ENCODE data around the gene SLIT1.
"Not testable (repeated sequence)": the region's sequence is repeated elsewhere in the genome, so short reads cannot be mapped to it uniquely, and the experiment has no call there.

The SLIT1 gene

GRCh38 chr10:97049670-97050069, 136.1 kb downstream of the SLIT1 start:
- no peak for DNase-seq (ENCODE audit: extremely low read depth in 1 of 2, low read depth in 1 of 2)

DNA sequence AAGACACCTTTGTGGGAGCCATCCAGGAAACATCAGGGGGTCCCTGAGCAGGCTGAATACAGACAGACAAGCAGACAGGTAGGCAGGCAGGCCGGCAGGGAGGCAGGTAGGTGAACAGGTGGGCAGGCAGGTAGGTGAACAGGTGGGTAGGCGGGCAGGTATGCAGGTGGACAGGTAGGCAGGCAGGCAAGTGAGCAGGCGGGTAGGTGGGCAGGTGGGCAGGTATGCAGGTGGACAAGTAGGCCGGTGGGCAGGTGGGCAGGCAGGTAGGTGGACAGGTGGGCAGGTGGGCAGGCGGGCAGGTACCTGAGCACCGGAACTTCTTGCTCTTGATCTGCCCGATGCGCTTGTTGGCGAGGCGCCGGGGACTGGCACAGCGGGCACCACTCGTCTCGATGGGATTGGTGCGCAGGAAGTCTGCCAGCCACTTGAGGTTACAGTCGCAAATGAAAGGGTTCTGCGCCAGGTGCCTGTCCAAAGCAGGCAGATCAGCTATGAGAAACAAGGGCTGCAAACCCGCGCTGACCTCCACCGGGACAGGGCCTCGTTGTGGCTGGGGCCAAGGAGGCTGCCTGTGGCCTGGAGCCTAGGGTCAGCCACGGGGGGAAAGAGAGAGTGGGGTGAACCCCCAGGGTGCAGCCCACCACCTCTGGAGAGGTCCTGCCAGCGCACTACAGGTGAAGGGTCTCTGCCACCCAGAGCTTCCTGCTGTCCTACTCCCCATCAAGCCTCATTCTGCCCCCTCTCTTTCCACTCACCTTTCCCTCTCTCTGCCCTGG, 136.9 kb downstream of the SLIT1 start:
- DNase-seq (ENCODE audit: extremely low read depth in 1 of 2, low read depth in 1 of 2): no peak

DNA sequence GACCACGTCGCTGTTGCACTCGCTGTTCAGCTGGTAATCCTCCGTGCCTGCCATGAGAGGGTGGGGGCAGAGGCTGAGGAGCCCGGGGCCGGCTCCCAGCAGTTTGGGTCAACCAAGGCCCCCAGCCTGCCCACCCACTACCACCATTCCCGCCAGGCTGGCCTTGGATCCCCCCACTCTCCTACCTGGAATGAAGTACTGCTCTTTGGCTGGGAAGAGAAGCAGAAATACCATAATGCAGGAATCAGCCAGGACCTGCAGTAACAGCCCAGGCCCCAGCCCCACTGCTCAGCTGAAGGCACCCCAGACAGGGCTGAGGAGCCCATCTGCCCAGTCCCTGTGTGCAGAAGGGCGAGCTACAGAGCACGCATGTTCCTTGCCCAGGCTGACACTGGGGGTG, 138.0 kb downstream of the SLIT1 start:
- DNase-seq (ENCODE audit: extremely low read depth in 1 of 2, low read depth in 1 of 2): no peak

DNA sequence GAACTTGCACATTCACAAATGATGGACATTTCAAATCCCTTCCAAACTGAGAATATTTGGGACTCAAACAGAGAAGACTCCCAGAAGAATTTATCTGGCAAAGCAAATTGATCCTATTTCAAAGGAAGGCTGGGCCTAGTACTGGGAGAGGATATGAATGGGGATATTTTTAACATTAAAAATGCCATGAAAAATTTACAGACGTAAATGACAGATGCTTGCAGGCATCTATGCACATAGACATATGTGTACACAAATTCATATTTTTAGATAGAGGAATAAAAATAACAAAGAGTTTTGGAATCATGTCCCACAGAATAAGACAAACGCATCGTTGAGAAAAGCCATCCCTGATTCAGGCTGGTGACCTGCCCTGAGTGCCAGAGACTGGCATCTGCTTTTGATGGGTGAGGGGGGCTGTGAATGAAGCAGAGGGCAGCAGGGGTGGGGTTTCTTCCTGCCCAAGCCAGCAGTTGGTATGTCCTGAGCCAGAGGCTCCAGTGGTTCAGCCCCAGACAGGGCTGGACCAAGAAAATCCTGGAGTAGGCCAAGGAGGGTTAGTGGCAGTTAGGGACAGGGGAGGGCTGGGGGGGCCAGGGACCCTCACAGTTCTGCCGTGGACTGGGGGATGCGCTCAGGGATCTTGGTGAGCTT, 138.5 kb downstream of the SLIT1 start:
- DNase-seq (ENCODE audit: extremely low read depth in 1 of 2, low read depth in 1 of 2): no peak

DNA sequence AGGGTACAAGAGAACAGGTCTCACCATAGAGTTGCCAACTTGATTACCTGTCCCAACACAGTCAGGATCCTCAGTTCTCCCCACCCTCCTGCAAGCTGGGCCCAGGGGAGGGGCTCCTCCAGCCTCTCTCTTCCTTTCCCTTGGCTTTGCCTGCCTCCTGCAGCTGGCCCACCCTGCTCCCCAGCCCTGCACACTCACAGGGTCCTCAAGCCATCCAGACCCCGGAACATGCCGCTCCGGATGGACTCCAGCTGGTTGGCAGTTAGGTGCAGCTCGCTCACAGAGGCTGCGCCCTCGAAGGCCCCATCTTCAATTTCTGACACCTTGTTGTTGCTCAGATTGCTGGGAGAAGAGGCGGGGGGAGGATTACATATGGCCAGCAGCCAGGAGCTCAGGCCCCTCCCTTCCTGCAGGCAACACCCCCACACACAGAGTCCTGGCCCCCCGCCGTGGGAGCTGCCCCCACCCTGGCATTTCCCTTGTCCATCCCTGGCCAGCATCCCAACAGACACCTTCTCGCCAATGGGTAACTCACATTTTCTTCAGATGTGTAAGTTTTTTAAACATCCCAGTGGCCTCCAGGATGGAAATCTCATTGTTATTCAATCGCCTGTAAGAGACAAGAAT, 139.2 kb downstream of the SLIT1 start:
- DNase-seq (ENCODE audit: extremely low read depth in 1 of 2, low read depth in 1 of 2): no peak

- no peak for DNase-seq (ENCODE audit: extremely low read depth in 1 of 2, low read depth in 1 of 2)
Measured at GRCh38 chr10:97043563-97043855, 142.2 kb downstream of the SLIT1 start.

DNA sequence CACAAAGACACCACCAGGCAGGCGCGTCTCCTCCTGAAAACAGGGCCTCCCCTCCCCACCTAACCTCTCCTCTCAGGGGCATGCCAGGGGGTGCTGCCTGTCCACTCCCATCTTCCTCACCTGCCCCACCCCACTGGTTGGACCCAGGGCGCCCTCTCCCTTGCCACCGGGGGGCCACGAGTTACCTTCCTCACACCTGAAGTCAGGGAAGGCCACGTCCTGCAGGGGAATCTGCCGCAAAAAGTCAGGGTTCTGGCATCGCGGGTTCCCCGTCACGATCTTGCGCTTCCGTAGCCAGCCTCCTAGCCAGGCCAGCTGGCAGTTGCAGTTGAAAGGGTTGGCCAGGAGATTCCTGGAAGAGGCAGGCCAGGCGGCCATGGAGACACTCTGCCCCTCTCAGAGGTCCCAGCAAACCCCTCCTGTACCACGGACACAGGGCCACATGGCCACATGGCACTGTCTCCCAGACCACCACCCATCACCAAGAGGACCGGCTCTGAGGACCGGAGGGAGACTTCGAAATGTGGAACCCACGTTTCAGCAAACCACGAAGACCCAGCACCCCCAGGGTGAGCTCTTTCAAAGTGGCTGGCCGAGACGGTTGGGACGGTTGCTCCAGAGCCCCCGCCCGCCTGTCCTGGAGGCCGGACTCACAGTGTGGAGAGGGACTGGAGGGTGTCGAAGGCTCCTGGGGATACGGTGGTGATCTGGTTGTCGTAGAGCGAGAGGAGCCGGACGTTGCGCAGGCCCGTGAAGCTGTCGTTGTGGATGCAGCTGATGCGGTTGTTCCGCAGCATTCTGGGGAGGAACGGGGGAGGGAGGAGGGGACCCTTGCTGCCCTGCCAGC, 142.8 kb downstream of the SLIT1 start:
- DNase-seq (ENCODE audit: extremely low read depth in 1 of 2, low read depth in 1 of 2): no peak

GRCh38 chr10:97042081-97042480, 143.7 kb downstream of the SLIT1 start:
- no peak for DNase-seq (ENCODE audit: extremely low read depth in 1 of 2, low read depth in 1 of 2)

DNA sequence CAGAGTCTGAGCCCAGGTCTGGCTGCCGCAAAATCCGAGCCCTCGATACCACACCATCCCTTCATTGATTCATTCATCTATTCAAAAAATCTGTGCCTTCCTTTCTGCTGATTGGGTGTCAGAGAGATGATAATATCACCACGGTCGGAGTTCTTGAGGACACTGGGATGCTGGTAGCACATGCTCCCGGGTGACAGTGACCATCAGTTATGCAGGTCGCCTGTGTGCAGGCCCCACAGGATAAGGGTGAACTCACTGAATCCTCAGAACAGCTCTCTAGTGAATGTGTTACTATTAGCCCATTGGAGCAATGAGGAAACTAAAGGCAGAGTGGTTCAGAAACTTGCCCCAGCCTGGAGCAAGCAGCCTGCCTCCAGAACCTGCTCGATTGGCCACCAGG, 145.1 kb downstream of the SLIT1 start:
- no peak for DNase-seq (ENCODE audit: extremely low read depth in 1 of 2, low read depth in 1 of 2)

GRCh38 chr10:97040248-97040584, 145.5 kb downstream of the SLIT1 start:
- no peak for DNase-seq (ENCODE audit: extremely low read depth in 1 of 2, low read depth in 1 of 2)

- DNase-seq (ENCODE audit: extremely low read depth in 1 of 2, low read depth in 1 of 2): no peak
Measured at GRCh38 chr10:97039538-97040247, 146.1 kb downstream of the SLIT1 start.

DNA sequence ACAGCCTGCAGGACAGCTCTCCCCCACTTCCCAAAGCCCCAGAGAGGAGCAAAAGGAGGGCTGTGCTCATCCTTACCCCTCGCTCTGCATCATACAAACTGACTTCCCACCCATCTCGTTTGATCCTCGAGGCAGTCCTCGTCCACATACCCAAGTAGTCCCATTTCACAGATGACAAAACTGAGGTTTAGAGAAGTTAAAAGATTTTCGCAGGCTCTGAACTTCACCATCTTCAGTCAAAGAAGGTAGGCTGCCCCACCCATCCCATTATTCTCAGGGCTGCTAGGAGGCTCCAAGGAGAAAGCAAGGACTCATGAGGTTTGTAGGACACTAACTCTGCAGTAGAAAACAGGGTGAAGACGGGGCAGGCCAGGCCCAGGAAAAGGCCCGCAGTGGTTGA, 147.1 kb downstream of the SLIT1 start:
- DNase-seq (ENCODE audit: extremely low read depth in 1 of 2, low read depth in 1 of 2): no peak

GRCh38 chr10:97037365-97038361, 148.1 kb downstream of the SLIT1 start:
- DNase-seq (ENCODE audit: extremely low read depth in 1 of 2, low read depth in 1 of 2): peak; percentile 15 to 39

DNA sequence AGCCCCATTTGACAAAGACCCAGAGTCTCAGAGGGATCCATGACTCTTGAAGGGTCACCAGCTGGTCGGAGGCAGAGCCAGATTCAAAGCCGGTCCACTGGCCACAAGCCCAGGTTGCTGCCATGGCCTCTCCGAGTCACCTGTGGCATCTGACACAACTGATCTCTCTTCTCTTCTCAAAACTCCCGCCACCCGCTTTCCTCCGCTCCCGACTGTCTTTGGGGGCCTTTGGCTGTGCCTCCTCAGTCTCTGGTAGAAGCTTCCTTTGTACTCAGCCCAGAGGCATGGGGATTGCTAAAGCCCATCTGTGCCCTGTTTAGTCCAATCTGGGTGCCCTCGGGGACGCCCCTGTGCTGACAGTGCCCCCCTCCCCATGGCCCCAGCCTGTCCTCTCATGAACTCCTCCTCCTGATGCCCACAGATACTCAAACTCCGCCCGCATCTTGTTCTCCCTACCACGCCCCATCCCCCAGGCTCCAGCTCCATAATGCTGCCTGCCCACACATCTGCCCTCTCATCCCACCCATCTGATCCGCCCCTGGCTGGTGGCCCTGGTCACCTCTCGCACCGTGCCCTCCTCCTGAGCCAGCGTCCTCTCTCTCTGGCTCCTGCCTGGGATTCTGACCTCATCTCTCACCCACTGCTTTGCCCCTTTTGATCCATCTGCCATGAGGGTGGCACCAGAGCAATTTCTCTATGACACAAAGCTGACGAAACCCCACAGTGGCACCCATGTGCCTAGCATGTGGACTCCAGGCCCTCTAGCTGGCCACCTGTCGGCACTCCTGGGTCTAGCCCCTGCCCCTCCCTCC, 150.6 kb downstream of the SLIT1 start:
- no peak for DNase-seq (ENCODE audit: extremely low read depth in 1 of 2, low read depth in 1 of 2)

DNA sequence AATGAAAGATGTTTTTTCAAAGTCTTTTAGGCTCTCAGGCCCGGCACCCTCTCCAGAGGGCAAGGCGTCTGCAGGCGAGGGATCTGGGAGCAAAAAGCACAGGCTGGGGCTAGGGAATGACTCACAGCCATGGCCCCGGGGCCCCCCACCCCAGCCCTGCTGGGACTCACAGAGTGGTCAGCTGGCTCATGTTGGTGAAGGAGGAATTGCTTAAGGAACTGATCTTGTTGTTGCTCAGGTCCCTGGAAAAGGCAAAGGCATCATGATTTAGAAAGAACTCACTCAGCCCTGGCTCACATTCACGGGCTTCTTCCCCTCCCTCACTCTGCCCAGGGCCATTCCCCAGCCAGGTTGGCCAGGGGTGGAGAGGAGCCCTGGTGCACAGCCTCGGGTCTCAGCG, 151.5 kb downstream of the SLIT1 start:
- DNase-seq (ENCODE audit: extremely low read depth in 1 of 2, low read depth in 1 of 2): no peak

- DNase-seq (ENCODE audit: extremely low read depth in 1 of 2, low read depth in 1 of 2): not testable (repeated sequence)
Measured at GRCh38 chr10:97033841-97034240, 151.9 kb downstream of the SLIT1 start.

DNA sequence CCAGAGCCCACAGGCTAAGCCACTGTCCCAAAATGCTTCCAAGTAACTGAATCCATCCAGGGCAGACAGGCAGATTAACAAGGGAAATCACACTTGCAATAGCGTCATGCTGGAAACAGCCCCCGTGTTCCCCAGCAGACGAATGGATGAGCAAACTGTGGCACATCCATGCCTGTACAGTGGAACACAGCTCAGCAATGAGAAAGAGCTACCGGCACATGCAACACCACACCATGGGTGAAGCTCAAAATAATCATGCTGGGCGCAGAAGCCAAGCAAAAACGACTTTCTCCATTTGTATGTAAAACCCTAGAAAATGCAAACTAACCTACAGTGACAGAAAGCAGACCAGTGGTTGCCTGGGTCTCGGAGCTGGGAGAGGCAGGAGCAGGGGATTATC, 153.1 kb downstream of the SLIT1 start:
- no peak for DNase-seq (ENCODE audit: extremely low read depth in 1 of 2, low read depth in 1 of 2)

DNA sequence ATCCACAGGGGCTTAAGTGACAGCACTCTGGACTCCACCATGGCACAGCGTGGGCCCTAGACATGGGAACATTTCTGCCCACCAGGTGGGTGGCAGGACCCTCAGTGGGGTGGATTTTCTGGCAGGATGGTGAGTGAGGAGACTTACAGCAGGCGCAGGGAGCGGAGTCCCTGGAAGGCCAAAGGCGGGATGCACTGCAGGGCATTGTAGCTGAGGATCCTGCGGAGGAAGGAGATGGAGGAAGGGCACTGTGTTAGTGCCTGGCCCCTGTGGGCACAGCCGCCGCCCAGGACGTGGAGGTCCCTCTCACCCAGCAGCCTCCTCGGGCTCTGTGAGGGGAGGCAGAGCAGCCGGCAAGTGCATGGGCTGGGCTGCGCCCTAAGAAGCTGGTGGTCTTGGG, 154.3 kb downstream of the SLIT1 start:
- DNase-seq (ENCODE audit: extremely low read depth in 1 of 2, low read depth in 1 of 2): no peak

- DNase-seq (ENCODE audit: extremely low read depth in 1 of 2, low read depth in 1 of 2): no peak
Measured at GRCh38 chr10:97030894-97031293, 154.9 kb downstream of the SLIT1 start.

Measured in activated CD8-positive, alpha-beta memory T cell treated with anti-CD3 and anti-CD28 coated beads for 1 hour (primary cell).